HEK293 (cell line): Measurements from ENCODE around the gene LRRC37A.
"Not testable (repeated sequence)": the region's sequence is repeated elsewhere in the genome, so short reads cannot be mapped to it uniquely, and the experiment has no call there.

Source experiments
- CTCF ChIA-PET: fragments of 350-600 bp; formaldehyde crosslinking; extraction: SDS; loops from one replicate; lab custom pipeline; 2021; ENCODE audit warnings: antibody characterized with exemption; lab: Yijun Ruan, JAX
- POLR2A ChIA-PET: fragments of 300-600 bp; formaldehyde crosslinking; extraction: SDS; loops from one replicate; lab custom pipeline; 2020; ENCODE audit warnings: antibody characterized with exemption, inconsistent platforms; lab: Yijun Ruan, JAX
- H3K27ac ChIP-seq: fragments of 200-500 bp; sonication (Bioruptor generic); 2 replicates; pipeline ENCODE4 v1.5.1; 2014; ENCODE audit warnings: low read depth, low read length, control low read depth, inconsistent platforms; ENCODE audit errors: extremely low read depth
- H3K36me3 ChIP-seq, 2 experiments: fragments of 200-500 bp in 1 of 2; sonication (Bioruptor generic) in 1 of 2; 1 replicate in 1 of 2; 2 replicates in 1 of 2; pipeline ENCODE4 v1.5.1; 2014 to 2017; ENCODE audit warnings: inconsistent platforms in 2 of 2, low read length in 2 of 2; ENCODE audit not compliant: control insufficient read depth in 2 of 2, insufficient read depth in 1 of 2
- H3K4me1 ChIP-seq: fragments of 200-500 bp; sonication (Bioruptor generic); 2 replicates; pipeline ENCODE4 v1.5.1; 2014; ENCODE audit warnings: mild to moderate bottlenecking, low read length, inconsistent platforms; ENCODE audit not compliant: control insufficient read depth, insufficient read depth
- H3K4me3 ChIP-seq: 2 replicates; pipeline ENCODE4 v1.5.1; 2011; ENCODE audit warnings: low read depth, mild to moderate bottlenecking, control low read depth, low read length, moderate library complexity
- H3K9me3 ChIP-seq: fragments of 200-500 bp; sonication (Bioruptor generic); 2 replicates; pipeline ENCODE4 v1.5.1; 2014; ENCODE audit warnings: low read depth, low read length, inconsistent platforms; ENCODE audit not compliant: control insufficient read depth, insufficient read depth
- BCL11B ChIP-seq: fragments of 450-650 bp; formaldehyde crosslinking; IDR thresholded peaks from 2 replicates; pipeline ENCODE4 v1.5.1; 2016; ENCODE audit warnings: low read depth, missing biosample characterization, missing genetic modification characterization
- KLF1 ChIP-seq: fragments of 450-650 bp; formaldehyde crosslinking; IDR thresholded peaks from 2 replicates; pipeline ENCODE4 v1.5.1; 2016; ENCODE audit warnings: missing biosample characterization, missing genetic modification characterization
- ZNF146 ChIP-seq: fragments of 450-650 bp; formaldehyde crosslinking; IDR thresholded peaks from 2 replicates; pipeline ENCODE4 v1.5.1; 2016; ENCODE audit warnings: missing biosample characterization, missing genetic modification characterization
- ZNF2 ChIP-seq: fragments of 450-650 bp; formaldehyde crosslinking; IDR thresholded peaks from 2 replicates; pipeline ENCODE4 v1.5.1; 2016; ENCODE audit warnings: missing biosample characterization, missing genetic modification characterization
- ZNF335 ChIP-seq: fragments of 450-650 bp; formaldehyde crosslinking; conservative IDR thresholded peaks from 2 replicates; pipeline ENCODE4 v1.5.1; 2016; ENCODE audit warnings: missing biosample characterization, missing genetic modification characterization
- ZNF394 ChIP-seq: fragments of 450-650 bp; formaldehyde crosslinking; IDR thresholded peaks from 2 replicates; pipeline ENCODE4 v1.5.1; 2016; ENCODE audit warnings: missing biosample characterization, missing genetic modification characterization, mild to moderate bottlenecking, moderate library complexity, borderline replicate concordance
- ZNF426 ChIP-seq: fragments of 450-650 bp; formaldehyde crosslinking; IDR thresholded peaks from 2 replicates; pipeline ENCODE4 v1.5.1; 2017; ENCODE audit warnings: missing biosample characterization, missing genetic modification characterization, mild to moderate bottlenecking, inconsistent platforms, moderate library complexity
- ZNF654 ChIP-seq: fragments of 450-650 bp; formaldehyde crosslinking; IDR thresholded peaks from 2 replicates; pipeline ENCODE4 v1.5.1; 2016; ENCODE audit warnings: low read depth, missing biosample characterization, missing genetic modification characterization
- TF ChIP-seq, protein P1 (sequence below): fragments of 450-650 bp; formaldehyde crosslinking; IDR thresholded peaks from 2 replicates; pipeline ENCODE4 v1.5.1; 2016; ENCODE audit warnings: missing biosample characterization, missing genetic modification characterization
- TF ChIP-seq, protein P2 (sequence below): fragments of 450-650 bp; formaldehyde crosslinking; conservative IDR thresholded peaks from 2 replicates; pipeline ENCODE4 v1.5.1; 2016; ENCODE audit warnings: low read depth, missing biosample characterization, missing genetic modification characterization
- TF ChIP-seq, protein P3 (sequence below): fragments of 450-650 bp; formaldehyde crosslinking; conservative IDR thresholded peaks from 2 replicates; pipeline ENCODE4 v1.5.1; 2016; ENCODE audit warnings: low read depth, missing biosample characterization, missing genetic modification characterization

The LRRC37A gene

DNA sequence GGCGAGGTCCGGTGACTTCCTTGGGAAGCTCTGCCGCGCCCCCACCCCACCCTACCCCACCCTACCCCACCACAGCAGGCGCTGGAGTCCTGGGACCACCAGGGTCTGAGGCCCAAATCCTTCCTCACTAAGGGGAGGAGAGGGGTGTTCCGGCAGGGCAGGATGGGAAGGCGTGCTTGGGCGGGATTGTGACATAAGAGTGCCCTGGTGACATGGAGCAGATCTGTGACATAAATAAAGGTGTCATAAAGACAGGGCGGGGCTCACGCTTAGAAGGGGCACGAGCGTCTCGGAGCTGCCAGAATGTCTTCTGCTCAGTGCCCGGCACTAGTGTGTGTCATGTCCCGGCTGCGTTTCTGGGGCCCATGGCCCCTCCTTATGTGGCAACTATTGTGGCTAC is at the start of gene LRRC37A:
Gene LRRC37A, plus strand, starts transcription at position 301 of the 400 bp plus-strand sequence. Its CDS starts 3 bp downstream, at position 304.
- H3K4me3 ChIP-seq, H3K4me1 ChIP-seq, H3K36me3 ChIP-seq, POLR2A ChIA-PET, CTCF ChIA-PET, H3K9me3 ChIP-seq, H3K27ac ChIP-seq: not testable (repeated sequence)

DNA sequence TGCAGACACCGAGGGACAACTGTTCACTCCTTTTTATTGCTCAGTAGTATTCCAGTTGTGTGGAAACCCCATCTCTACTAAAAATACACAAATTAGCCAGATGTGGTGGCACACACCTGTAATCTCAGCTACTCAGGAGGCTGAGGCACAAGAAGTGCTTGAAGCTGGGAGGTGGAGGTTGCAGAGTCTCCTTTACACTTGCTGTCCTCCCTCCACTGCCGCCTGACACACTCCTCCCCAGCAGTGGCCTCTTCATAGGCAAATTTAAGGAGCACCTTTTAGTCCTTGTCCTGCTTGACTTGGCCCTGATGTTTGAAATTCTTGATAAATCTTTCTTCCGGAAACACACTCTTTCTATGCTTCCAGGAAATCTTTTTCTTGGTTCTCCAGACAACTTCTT is 45.8 kb upstream of the LRRC37A start:
- H3K36me3 ChIP-seq, CTCF ChIA-PET, POLR2A ChIA-PET, H3K4me1 ChIP-seq, H3K4me3 ChIP-seq, H3K27ac ChIP-seq, H3K9me3 ChIP-seq: not testable (repeated sequence)
- peak; percentile 57 for TF ChIP-seq ZNF146 (tag by site-specific recombination)

DNA sequence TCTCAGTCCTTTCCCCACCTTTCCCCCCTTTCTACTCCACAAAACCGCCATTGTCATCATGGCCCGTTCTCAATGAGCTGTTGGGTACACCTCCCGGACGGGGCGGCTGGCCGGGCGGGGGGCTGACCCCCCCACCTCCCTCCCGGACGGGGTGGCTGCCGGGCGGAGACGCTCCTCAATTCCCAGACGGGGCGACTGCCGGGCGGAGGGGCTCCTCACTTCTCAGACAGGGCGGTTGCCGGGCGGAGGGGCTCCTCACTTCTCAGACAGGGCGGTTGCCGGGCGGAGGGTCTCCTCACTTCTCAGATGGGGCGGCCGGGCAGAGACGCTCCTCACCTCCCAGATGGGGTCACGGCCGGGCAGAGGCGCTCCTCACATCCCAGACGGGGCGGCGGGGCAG is 42.1 kb upstream of the LRRC37A start:
- H3K9me3 ChIP-seq, H3K27ac ChIP-seq, H3K4me1 ChIP-seq, CTCF ChIA-PET, H3K4me3 ChIP-seq, H3K36me3 ChIP-seq, POLR2A ChIA-PET: not testable (repeated sequence)
- peak; percentile 52 for TF ChIP-seq KLF1 (tag by site-specific recombination)

DNA sequence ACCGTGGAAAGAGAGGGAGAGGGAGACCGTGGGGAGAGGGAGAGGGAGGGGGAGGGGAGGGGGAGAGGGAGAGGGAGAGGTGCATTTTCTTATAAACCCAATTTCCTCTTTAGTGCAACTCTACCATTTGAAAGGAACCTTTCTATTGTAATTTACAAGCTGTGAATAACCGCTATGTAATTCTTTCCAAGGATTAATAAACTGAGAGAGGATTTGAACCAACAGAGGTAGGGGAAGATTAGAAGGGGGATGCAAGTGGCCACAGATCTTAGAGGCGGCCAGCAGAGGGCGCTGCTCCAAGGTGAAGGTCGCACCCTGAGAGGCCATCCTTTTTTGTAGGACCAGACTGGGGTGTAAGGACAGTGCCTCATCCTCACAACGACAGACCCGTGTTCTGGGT is 41.2 kb upstream of the LRRC37A start:
- POLR2A ChIA-PET, H3K4me1 ChIP-seq, H3K27ac ChIP-seq, H3K36me3 ChIP-seq, H3K4me3 ChIP-seq, H3K9me3 ChIP-seq: not testable (repeated sequence)
- CTCF ChIA-PET: interaction anchor here (0.6 to 1.1 kb wide), 4 partner anchors 10 to 251 kb away, joined by 3 to 4 read pairs (median 3); no protein-coding TSS in a partner anchor
- TF ChIP-seq ZNF335 (tag by site-specific recombination) (0 out of 2 replicates have a peak, but pooled peaks have one; percentile 18), BCL11B (tag by site-specific recombination) (0 out of 2 replicates have a peak, but pooled peaks have one; percentile 22), ZNF2 (tag by site-specific recombination) (peak; percentile 52; the same call in 1 of the 2 replicates), ZNF654 (peak; percentile 49)
- TF ChIP-seq, protein P1, sequence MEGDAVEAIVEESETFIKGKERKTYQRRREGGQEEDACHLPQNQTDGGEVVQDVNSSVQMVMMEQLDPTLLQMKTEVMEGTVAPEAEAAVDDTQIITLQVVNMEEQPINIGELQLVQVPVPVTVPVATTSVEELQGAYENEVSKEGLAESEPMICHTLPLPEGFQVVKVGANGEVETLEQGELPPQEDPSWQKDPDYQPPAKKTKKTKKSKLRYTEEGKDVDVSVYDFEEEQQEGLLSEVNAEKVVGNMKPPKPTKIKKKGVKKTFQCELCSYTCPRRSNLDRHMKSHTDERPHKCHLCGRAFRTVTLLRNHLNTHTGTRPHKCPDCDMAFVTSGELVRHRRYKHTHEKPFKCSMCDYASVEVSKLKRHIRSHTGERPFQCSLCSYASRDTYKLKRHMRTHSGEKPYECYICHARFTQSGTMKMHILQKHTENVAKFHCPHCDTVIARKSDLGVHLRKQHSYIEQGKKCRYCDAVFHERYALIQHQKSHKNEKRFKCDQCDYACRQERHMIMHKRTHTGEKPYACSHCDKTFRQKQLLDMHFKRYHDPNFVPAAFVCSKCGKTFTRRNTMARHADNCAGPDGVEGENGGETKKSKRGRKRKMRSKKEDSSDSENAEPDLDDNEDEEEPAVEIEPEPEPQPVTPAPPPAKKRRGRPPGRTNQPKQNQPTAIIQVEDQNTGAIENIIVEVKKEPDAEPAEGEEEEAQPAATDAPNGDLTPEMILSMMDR: peak; percentile 48; the same call in 1 of the 2 replicates
- TF ChIP-seq, protein P2, sequence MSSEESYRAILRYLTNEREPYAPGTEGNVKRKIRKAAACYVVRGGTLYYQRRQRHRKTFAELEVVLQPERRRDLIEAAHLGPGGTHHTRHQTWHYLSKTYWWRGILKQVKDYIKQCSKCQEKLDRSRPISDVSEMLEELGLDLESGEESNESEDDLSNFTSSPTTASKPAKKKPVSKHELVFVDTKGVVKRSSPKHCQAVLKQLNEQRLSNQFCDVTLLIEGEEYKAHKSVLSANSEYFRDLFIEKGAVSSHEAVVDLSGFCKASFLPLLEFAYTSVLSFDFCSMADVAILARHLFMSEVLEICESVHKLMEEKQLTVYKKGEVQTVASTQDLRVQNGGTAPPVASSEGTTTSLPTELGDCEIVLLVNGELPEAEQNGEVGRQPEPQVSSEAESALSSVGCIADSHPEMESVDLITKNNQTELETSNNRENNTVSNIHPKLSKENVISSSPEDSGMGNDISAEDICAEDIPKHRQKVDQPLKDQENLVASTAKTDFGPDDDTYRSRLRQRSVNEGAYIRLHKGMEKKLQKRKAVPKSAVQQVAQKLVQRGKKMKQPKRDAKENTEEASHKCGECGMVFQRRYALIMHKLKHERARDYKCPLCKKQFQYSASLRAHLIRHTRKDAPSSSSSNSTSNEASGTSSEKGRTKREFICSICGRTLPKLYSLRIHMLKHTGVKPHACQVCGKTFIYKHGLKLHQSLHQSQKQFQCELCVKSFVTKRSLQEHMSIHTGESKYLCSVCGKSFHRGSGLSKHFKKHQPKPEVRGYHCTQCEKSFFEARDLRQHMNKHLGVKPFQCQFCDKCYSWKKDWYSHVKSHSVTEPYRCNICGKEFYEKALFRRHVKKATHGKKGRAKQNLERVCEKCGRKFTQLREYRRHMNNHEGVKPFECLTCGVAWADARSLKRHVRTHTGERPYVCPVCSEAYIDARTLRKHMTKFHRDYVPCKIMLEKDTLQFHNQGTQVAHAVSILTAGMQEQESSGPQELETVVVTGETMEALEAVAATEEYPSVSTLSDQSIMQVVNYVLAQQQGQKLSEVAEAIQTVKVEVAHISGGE (tag by site-specific recombination): 0 out of 2 replicates have a peak, but pooled peaks have one; percentile 12

DNA sequence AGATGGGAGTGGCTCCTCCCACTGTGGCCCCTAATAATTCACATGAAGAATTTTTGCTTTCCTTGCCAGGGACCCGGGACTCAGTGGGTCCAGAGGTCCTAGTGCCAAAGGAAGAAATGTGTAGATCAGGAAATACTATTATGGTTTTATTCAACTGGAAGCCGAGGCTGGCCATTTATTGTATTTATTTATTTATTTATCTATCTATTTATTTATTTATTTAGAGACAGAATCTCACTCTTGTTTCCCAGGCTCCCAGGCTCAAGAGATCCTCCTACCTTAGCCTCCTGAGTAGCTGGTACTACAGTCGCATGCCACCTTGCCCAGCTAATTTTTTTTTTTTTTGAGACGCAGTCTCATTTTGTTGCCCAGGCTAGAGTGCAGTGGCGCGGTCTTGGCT is 40.7 kb upstream of the LRRC37A start:
- H3K4me1 ChIP-seq, H3K27ac ChIP-seq, H3K4me3 ChIP-seq, H3K36me3 ChIP-seq, H3K9me3 ChIP-seq, POLR2A ChIA-PET: not testable (repeated sequence)
- CTCF ChIA-PET: interaction anchor here (0.7 to 1.1 kb wide), 3 partner anchors 250 to 489 kb away, joined by 3 to 4 read pairs (median 3); no protein-coding TSS in a partner anchor
- TF ChIP-seq ZNF394 (tag by site-specific recombination) (peak; percentile 41; the same call in 1 of the 2 replicates), ZNF426 (peak; percentile 13; the same call in 1 of the 2 replicates)
- TF ChIP-seq, protein P3, sequence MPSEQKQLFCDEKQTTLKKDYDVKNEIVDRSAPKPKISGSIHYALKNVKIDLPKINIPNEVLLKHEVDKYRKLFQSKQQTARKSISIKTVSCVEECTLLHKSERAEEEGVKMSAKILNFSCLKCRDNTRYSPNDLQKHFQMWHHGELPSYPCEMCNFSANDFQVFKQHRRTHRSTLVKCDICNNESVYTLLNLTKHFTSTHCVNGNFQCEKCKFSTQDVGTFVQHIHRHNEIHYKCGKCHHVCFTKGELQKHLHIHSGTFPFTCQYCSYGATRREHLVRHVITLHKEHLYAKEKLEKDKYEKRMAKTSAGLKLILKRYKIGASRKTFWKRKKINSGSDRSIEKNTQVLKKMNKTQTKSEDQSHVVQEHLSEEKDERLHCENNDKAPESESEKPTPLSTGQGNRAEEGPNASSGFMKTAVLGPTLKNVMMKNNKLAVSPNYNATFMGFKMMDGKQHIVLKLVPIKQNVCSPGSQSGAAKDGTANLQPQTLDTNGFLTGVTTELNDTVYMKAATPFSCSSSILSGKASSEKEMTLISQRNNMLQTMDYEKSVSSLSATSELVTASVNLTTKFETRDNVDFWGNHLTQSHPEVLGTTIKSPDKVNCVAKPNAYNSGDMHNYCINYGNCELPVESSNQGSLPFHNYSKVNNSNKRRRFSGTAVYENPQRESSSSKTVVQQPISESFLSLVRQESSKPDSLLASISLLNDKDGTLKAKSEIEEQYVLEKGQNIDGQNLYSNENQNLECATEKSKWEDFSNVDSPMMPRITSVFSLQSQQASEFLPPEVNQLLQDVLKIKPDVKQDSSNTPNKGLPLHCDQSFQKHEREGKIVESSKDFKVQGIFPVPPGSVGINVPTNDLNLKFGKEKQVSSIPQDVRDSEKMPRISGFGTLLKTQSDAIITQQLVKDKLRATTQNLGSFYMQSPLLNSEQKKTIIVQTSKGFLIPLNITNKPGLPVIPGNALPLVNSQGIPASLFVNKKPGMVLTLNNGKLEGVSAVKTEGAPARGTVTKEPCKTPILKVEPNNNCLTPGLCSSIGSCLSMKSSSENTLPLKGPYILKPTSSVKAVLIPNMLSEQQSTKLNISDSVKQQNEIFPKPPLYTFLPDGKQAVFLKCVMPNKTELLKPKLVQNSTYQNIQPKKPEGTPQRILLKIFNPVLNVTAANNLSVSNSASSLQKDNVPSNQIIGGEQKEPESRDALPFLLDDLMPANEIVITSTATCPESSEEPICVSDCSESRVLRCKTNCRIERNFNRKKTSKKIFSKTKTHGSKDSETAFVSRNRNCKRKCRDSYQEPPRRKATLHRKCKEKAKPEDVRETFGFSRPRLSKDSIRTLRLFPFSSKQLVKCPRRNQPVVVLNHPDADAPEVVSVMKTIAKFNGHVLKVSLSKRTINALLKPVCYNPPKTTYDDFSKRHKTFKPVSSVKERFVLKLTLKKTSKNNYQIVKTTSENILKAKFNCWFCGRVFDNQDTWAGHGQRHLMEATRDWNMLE (tag by site-specific recombination): peak; percentile 47
